ENCODE results near the gene SOX9.

GRCh38 chr17:72146371-72146770 lies 25.6 kb downstream of the SOX9 start:
- TF ChIP-seq POLR2AphosphoS5 (IDR thresholded peaks at IDR 0.05; ENCODE audit: borderline replicate concordance, low read depth, low read length): no peak
- TF ChIP-seq EZH2 (IDR thresholded peaks at IDR 0.05): no peak

Measured in SK-N-MC (cell line).